ENCODE data around the gene PPP2R2C.

PPP2R2C gene

DNA sequence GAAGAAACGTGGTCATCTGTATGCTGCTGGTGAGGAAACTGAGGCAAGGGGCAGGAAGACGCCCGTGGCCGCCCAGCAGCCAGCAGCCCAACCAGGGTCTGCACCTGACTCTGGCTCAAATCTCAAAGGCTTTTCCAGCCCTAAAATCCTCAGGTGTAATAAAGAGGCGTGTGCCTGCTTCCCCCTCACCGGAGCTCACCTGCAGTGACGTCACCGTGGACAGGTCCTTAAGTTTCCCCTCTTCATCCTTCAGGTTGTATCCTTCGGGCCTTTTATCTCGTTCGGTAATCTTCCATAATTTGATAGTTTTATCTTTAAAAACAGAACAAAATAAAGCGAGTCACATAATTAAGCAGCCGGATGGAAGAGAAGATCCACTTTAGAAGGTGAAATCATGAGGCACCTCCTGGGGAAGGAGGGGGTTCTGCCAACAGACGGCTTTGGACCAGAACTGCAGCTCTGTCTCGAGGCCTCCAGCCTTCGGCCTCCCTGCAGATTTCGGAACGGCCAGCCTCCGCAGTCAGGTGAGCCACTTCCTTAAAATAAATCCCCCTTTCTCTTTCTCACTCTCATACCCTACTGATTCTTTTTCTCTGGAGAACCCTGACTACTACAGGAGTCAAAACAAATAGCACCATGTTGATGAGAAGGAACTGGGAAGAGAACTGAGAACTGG is 96.7 kb downstream of the PPP2R2C start:
- no peak for DNase-seq

DNA sequence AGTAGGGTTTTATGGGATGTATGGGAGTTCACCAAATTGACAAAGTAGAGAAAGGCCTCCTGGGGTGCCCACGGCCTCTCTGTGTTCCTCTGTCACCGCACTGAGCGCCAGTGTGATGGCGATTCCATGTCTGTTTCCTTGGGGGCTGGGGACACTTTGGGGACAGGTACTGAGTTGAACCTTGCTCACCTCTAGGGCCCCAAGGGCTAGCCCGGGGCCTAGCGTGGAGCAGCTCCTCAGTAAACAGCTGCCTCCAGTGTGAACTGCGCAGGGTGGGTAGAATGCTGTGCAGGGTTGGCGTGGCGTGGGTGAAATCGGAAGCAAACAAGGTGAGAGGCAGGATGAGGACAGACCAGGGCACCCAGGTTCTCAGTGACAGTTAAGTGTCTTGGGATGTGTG is 97.8 kb downstream of the PPP2R2C start:
- no peak for DNase-seq

DNA sequence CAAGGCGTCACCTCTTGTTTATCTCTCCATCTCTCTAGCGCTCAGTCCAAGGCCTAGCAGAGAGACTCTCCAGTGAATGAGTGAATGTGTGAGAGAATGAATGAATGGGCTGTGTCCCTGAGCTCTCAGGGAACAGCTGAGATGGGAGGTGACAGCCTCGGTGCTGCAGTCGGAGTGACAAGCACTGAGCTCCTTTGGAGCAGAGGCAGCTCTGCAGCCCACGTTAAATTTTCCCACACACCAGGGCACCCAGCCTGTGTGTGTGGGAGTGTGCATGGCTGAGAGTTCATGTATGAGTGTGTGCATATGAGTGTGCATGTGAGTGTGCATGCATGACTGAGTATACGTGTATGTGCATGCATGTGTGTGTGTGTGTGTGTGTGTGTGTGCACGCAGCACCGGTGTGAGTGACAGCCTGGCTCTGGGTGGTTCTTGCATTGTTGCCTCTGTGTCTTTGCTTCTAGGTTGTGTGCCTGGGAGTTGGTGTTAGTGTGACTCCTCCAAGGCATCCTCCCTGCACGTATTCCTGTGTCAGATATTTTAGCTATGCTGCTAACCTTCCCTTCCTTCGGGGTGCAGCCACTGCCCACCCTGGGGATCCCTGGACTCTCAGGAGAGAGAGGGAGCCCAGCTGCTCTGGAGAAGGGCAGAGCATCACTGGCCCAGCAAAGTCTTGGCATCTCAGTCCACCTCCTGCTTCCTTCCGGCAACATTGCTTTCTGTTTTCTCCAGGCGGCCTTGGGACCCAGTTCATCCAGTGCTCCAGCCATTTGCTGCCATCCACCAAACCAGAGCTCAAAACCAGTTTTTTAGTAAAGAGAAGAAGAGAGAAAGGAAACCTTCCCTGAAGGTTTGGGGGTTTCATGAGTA is 98.6 kb downstream of the PPP2R2C start:
- no peak for DNase-seq

DNA sequence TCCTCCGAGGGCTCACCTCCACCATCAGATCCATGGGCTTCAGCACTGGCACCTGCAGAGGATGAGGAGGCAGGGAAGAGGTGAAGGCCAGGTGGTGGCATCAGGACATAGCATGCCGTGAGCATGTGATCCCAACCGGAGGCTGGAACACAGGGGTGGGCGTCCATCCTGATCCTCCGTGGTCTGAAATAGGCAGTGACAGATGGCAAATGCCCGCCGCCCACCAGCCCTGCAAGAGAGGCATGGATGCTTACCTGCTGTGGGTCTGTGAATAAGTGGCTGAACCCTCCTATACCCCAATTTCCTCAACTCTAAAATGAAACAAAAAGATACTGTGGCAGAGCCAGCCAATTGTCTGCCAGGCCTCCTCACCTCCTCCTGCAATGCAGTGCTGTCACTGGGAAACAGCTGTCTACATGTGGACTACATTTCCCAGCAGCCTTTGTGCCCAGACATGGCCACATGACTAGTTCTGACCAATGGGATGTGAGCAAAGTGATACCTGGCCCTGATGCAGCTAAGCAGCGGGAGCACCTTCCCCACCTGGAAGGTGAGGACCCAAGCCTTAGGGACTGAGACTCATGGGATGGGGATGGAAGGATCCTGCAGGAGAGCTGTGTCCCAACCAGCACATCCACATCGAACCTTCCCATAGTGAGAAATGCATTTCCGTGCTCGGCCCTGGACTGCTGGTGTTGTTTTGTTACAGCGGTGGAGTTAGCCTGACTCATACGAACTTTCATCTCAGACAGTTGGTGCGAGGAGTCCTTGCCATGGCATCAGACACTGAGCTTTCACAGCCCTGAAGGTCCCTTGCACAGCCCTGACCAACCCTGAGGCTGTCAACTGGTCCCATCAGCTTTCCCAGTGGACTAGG is 99.5 kb downstream of the PPP2R2C start:
- peak; percentile 42 for DNase-seq

DNA sequence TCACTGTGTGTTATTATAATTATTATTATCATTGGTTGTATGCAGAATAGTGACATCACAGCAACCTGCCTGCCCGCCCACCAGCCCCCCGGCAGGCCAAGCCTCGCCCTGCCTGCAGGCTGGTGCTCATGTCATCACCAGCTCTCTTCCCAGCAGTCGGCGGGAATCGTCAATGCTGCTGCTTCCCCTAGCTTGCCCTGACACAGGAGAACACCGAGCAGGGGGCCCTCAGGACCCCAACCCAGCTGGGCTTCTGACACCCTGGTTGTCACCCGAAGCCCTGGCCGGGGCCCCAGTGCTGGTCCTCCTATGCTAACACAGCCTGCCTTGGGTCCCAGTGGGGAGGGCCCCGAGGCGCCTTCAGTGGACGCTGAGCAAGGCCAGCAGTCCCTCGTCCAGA is 100.6 kb downstream of the PPP2R2C start:
- no peak for DNase-seq

DNA sequence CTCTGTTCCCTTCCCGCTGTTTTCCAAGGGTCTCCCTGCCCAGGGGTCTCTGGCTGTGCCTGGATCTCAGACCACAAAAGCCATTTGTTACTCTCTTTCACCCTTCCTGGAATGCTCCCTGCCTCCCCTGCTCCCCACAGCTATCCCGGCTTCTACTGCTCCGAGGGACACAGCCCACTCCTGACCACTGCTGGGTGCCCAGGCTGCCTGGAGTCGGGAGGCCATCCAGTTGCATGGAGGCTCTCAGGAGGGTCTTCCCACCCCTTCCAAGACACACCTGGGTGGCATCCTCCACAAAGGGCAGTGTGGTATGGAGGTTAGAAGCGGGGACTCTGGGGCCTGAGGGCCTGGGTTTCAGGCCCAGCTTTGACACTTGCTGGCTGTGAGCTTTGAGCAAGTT is 101.1 kb downstream of the PPP2R2C start:
- DNase-seq, result no peak

DNA sequence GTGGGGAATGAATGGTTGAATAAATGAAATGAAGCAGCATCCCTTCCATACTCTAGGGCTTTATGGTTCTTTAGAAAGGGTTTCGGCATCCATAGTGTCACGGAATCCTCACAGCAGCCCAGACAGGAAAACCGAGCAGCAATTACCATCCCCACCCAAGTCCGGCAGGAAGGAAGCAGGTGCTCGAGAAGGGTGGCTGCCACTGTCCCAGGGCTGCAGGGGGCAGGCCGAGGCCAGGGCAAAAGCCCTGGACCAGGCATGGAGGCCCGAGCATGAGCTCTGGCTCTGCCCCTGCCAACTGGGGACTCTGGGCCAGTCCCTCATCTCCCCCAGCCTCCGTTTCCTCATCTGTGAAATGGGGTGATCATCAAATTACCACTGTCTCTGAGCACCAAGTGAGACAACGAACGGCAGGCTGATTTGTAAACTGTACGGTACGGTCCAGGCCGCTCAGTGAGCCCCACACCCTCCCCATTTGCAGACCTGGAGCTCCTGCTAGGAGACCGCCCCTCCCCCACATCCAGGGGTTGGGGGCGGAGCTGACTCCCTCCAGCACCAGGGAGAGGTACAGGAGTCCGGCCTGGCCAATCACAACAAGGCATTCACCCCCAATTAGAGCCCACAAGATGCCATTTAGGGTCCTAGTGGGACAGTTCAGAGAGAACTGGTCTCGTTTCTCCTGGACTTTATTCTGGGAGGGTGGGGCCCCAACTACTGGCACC is 102.3 kb downstream of the PPP2R2C start:
- DNase-seq, result no peak

DNA sequence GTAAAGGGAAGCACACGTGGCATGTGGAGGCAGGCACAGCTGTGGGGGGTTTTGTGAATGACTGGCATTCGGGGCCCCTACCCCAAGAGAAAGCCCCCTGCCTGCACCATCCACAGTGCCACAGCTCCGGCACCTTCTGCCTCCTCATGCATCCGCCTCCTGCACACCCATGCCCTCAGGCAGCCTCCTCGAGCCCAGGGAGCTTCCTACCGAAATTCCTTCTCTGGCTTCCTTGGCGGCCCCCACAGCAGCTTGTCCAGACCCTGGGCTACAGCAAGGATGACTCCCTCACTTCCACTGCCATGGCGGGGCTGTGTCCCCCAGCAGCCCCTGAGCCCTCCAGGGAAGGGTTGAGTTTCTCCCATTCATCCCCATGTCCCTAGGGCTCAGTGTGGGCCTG is 102.9 kb downstream of the PPP2R2C start:
- DNase-seq, result no peak

DNA sequence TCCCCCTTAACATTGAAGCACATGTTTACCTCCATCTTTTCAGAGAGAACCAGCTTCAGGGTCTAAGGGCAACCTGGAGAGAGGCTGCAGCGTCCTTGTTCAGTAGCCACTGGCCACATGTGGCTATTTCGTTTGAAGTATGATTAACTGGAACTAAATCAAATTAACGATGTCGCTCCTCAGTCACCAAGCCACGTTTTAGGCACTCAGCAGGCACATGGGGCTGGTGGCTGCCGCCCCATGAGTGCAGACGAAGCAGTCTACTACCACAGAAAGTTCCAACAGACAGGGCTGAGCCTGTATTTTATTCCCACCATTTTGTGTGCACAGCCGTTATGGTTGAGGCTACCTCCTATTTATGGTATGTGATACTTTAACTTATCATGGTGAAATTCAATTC is 103.4 kb downstream of the PPP2R2C start:
- no peak for DNase-seq

DNA sequence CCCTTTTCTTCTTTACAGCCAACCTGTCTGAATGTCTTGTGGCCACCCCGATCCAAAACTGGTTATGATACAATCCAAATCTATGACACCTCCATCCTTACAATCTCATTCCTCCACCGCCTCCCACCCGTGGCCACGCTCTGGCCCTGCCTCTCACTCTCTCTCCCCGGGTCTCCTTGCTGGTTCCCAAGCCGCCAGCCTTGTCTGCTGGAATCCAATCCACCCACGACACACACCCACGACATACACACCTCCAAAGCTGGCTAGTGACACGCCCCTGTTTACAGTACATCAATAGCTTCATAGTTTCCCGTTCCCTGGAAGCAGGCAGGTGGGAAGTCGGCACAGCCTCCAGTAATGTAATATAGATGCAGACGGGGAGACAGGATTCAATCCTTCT is 103.8 kb downstream of the PPP2R2C start:
- DNase-seq, result no peak

DNA sequence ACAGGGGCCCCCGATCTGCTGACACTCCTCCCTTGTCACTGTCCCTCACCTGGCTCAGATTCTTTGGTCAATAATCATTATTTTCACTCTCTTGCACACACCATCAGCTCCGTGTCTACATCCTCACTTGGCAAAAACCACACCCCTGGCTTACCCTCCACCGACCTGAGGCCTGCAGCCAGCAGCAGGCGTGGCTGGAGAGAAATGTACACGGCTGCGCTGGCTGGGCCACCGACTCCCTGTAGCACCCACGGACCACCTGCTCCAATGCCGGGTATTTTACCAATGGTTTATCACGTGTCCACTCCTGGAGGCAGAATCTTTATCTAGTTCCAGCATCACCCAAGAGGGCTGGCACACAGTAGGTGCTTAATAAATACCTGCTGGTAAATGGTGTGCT is 104.3 kb downstream of the PPP2R2C start:
- DNase-seq, result peak; percentile 69

DNA sequence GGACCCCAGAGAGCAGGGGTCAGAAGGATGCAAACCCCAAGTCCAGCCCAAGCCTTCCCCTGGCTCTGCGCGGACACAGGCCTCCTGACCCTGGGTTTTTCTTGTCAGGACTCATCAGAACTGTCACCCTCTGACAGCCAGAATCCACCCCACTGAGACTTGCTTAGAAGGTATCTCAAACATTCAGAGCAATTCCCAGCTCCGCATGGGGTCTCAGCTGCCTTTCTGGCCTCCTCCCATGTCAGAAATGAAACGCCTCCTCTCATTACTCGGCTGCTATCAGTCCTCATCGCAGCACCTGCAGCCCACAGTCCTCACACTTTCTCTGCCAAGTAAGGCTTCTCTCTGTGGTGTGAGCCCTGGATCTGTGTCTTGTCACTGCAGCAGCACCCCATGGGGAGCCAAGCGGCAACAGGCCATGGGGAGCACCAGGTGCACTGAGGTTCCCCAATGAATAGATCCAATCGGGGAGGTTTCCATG is 105.0 kb downstream of the PPP2R2C start:
- peak; percentile 95 for DNase-seq

DNA sequence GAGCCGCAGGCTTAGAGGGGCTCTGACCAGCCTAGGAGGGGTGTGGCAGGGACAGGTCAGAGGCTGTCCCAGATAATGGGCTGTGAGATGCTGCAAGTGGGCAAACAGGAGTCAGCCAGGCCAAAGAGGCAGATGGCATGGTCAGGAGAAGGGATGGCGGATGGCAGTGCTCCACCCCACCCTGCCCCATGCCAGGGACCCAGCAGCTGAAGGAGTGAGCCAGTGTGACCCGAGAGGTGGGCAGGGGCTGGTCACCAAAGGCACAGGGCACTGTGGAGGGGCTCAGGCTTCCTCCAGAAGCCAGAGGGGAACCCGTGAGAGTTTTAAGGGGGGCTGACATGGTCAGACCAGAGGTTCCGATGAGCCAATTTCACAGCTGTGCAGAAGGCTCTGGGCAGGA is 105.8 kb downstream of the PPP2R2C start:
- DNase-seq, result no peak

DNA sequence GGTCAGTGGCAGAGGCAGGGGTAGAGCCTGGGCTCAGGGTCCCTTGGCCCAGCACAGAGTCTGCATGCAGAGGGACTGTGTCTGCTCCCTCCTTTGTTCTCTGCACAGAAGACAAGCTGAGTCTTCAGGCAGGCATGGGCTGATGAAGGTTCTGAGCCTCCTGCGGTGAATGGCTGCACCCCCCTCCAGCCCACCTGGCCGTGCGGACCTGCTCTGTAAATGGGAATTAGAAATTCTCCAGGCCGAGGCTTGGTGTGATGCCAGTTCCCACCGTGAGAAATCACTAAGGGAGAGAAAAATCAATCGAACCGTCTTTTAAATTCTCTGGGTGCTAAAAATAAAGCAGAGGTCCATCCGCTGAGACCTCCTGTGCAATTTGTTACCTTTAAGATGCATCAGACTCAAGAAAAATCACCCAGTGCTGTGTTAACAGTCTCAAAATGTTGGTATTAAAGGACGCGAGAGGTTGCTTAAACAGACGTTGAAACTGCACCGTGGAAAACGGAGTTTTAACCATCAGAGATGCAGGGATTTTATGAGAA is 106.8 kb downstream of the PPP2R2C start:
- DNase-seq, result no peak

DNA sequence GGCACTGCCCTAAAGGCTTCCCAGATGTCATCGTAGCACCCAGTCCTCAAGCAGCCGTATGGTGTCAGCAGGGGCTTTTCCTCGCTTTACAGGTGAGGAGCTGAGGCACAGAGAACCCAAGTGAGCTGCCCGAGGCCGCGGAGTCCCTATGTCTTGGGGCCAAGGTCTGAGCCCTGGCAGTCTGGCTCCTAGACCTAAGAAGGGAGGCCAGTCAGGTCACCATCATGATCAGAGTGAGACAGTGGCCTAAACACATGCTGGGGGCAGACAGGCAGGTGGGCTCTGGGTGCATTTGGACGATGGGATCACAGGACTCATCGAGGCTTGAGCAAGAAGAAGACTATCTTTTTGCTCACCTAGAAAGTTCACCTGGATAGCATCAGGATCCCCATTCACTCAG is 107.8 kb downstream of the PPP2R2C start:
- DNase-seq, result no peak

DNA sequence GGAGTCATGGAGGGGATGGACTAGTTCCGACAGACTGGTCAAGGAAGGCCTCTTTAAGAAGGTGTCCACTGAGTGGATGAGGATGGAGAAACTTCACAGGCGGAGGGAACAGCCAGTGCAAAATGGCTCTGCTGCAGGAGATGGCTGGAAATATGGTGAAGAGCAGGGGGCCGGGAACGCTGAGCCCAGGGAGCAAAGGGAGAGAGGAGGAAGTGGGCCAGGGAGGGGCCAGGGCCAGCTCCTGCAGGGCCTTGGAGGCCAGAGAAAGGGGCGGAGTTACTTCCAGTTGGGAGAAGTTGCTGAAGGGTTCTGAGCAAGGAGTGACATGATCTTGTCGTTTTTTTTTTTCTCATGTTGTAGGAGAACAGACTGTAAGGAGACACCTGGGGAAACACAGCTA is 108.3 kb downstream of the PPP2R2C start:
- no peak for DNase-seq

DNA sequence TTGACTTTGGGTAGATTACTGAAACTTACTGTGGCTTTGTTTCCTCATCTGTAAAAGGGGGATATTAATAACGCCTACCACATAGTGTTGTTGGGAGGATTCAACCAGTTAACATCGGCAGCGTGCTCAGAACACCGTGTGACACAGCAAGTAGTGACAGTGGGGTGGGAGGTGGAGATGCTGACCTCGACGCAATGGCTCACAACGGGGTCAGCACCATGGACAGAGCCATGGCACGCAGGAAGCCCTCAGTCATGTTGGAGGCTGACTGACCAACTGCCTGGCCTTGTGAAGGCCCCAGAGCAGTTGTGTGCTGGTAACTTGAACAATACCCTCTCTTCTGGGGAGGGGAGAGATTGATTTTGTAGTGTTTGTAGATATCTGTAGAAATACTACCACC is 109.5 kb downstream of the PPP2R2C start:
- DNase-seq, result no peak

DNA sequence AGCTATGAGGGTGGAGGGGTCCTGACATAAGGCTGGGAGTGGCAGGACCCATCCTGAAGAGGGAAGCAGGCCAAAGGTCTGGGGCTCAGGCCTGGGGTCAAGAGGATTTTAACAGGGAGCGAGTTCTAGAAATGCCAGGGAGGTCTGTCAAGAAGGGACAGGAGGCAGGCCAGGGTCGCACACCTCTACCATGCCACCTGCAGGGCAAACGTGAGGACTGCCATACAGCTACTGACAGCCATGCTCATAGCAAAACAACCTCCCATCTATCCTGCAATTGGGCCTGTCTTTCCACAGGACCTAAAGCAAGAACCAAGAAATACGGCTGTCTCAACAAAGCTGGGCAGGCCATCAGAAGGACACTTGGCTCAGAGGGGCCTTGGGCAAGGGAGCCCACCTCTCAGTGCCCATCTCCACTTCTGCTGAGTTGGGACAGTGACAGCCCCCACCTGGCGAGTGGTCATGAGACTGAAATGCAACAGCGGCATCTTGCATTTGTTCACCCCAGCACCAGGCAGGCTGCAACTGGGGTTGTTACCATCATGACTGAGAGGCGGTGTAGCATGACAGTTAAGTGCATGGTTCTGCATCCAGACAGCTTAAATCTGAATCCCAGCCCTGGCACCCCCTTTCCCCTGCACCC is 110.0 kb downstream of the PPP2R2C start:
- DNase-seq, result no peak

DNA sequence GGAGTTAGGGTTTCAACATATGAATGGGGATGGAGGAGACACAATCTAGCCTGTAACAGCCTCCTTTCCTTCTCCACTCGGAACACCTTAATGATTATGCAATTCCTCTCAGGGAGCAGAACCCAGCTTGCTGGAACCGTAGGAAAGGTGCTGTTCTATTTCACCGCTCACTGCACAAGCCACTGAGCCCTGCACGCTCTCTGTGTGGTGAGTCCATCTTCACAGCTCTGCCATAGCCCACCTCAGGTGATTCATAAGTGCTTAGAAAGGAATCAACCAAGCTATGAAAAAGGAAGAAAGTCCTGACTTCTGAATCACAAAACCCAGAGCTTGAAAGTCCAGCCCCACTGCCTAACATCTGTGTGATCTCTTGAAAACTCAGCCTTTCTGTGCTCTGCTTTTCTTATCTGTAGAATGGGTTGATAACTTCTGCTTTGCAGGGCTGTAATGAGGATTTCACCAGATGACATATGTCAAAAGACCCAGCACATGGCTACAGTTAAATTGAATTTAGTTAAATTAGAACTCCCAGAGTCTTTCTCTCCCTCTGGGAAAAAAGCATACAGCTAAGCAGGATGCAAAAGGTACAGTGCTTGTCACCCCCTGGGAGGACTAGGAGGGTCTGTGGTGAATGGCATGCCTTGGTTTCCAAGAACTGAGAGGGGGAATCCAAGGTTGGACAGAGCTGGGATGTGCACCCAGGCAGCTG is 111.2 kb downstream of the PPP2R2C start:
- no peak for DNase-seq

DNA sequence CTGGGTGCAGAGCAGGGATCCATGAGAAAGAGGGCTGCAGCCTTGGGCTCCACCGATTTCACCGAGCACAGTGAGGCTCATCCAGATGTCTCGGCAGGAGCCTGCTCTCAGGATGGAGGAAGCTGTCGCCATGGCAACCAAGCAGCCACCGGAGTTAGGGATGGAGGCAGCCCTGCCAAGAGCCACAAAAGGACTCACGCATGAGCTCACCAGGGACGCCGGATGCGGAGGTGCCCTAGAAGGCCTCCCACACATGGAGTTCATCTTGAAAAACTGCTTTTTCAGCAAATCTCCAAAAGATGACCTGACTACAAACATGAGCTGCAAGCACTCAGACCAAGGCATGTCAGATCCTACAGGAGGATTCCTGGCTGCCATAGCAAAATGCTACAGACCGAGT is 112.0 kb downstream of the PPP2R2C start:
- DNase-seq, result peak; percentile 94

Measured in COR-L47 (cell line).